Tongue (tissue), 2 donors: ENCODE results near the gene BRMS1. TPM values are rescaled to one million over a fixed set of nuclear protein-coding genes. Genes with fewer than 3 reads are reported as not detected.

Experiments used
- small RNA-seq: library from RNA; depleted of rRNA; stranded (forward); fragments of <200 nt; gene quantifications from one replicate; pipeline ENCODE3, GENCODE V24; 2014; ENCODE audit warnings: low replicate concordance
- total RNA-seq: library from RNA; depleted of rRNA; stranded (reverse); fragments of >200 nt; gene quantifications from one replicate; pipeline ENCODE4 v1.2.3, GENCODE V29; 2014

The BRMS1 gene
- total RNA-seq, 1 donor from 2014 or later: 23.6 TPM

Small RNAs within 50 kb of the gene (small RNA-seq; reads per million reads assigned to genes)
- gene RF00017 (not detected), gene RNU1-84P (not detected)

Other genes with a start within 250 kb of the BRMS1 start
- 11.4 TPM for gene KLC2, start 87.4 kb downstream of the BRMS1 start, total RNA-seq
- 62.2 TPM for gene RAB1B, start 76.5 kb downstream of the BRMS1 start, total RNA-seq
- gene CNIH2, start 66.9 kb downstream of the BRMS1 start, total RNA-seq: 1.7 TPM
- gene YIF1A, start 56.0 kb downstream of the BRMS1 start, total RNA-seq: 53.5 TPM
- not detected for gene TMEM151A, start 53.2 kb downstream of the BRMS1 start, total RNA-seq
- gene CD248, start 28.1 kb downstream of the BRMS1 start, total RNA-seq: 37.6 TPM
- gene RIN1, start 8.7 kb downstream of the BRMS1 start, total RNA-seq: 7.1 TPM
- 40.8 TPM for gene B4GAT1, start 2.5 kb upstream of the BRMS1 start, total RNA-seq
- 10.2 TPM for gene SLC29A2, start 26.7 kb upstream of the BRMS1 start, total RNA-seq
- 1.4 TPM for gene NPAS4, start 75.9 kb upstream of the BRMS1 start, total RNA-seq
- 55.9 TPM for gene MRPL11, start 93.7 kb upstream of the BRMS1 start, total RNA-seq
- 5.9 TPM for gene PELI3, start 121.8 kb upstream of the BRMS1 start, total RNA-seq
- 21.2 TPM for gene DPP3, start 135.3 kb upstream of the BRMS1 start, total RNA-seq
- 29.6 TPM for gene BBS1, start 165.5 kb upstream of the BRMS1 start, total RNA-seq
- gene ZDHHC24, start 200.9 kb upstream of the BRMS1 start, total RNA-seq: 5.3 TPM
- gene ACTN3, start 201.8 kb upstream of the BRMS1 start, total RNA-seq: 91.4 TPM
- gene CTSF, start 223.5 kb upstream of the BRMS1 start, total RNA-seq: 35.7 TPM
- 0.10 TPM for gene CCDC87, start 248.0 kb upstream of the BRMS1 start, total RNA-seq
- gene CCS, start 248.1 kb upstream of the BRMS1 start, total RNA-seq: 33.4 TPM